Breast epithelium (tissue), 4 donors: ENCODE data around the gene ADCY5. TPM values are rescaled to one million over a fixed set of nuclear protein-coding genes. Genes with fewer than 3 reads are reported as not detected.

Source experiments
- DNase-seq, 2 donors: peaks; one replicate each; pipeline ENCODE4 v3.0.0-alpha.2; 2019; ENCODE audit warnings: low spot score in 2 of 2
- H3K27ac ChIP-seq, 2 donors: fragments of 200-600 bp; sonication (generic) in 1 of 2; one replicate each; pipeline ENCODE4 v1.5.1; 2016 to 2019; ENCODE audit warnings: mild to moderate bottlenecking in 1 of 2
- H3K27me3 ChIP-seq, 2 donors: fragments of 200-600 bp; sonication (generic) in 1 of 2; one replicate each; pipeline versions ENCODE4 v1.5.1 to v1.6.0; 2017 to 2019; ENCODE audit warnings: control low read depth in 1 of 2, mild to moderate bottlenecking in 1 of 2
- H3K36me3 ChIP-seq: fragments of 200-600 bp; one replicate; pipeline ENCODE4 v1.5.1; 2019
- H3K4me1 ChIP-seq, 2 donors: fragments of 200-600 bp; sonication (generic); one replicate each; pipeline ENCODE4 v1.5.1; 2016 to 2019; ENCODE audit warnings: control low read depth in 1 of 2
- H3K4me3 ChIP-seq, 3 donors: fragments of 200-600 bp; sonication (generic); 1 replicate in 2 of 3; 2 replicates in 1 of 3; pipeline ENCODE4 v1.5.1; 2016 to 2019; ENCODE audit warnings: mild to moderate bottlenecking in 3 of 3, moderate library complexity in 2 of 3
- H3K9me3 ChIP-seq, 2 donors: fragments of 200-600 bp; sonication (generic) in 1 of 2; one replicate each; pipeline ENCODE4 v1.5.1; 2016 to 2019; ENCODE audit warnings: control low read depth in 1 of 2
- CTCF ChIP-seq, 3 donors: fragments of 450-650 bp; IDR thresholded peaks; one replicate each; pipeline ENCODE4 v1.5.1; 2016 to 2017; ENCODE audit warnings: antibody characterized with exemption in 3 of 3, mild to moderate bottlenecking in 3 of 3, moderate library complexity in 3 of 3
- POLR2A ChIP-seq: fragments of 450-650 bp; IDR thresholded peaks from one replicate; pipeline ENCODE4 v1.6.1; 2016; ENCODE audit warnings: antibody characterized with exemption, mild to moderate bottlenecking, moderate library complexity
- POLR2AphosphoS5 ChIP-seq, 3 donors: sonication (generic); formaldehyde crosslinking; IDR thresholded peaks; one replicate each; pipeline ENCODE4 v1.6.1; 2017; ENCODE audit warnings: antibody characterized with exemption in 3 of 3
- intact Hi-C: fragments of 100-400 bp; cut with DNase I; formaldehyde crosslinking; loops from one replicate; pipeline ENCODE4 v1.15.1; 2023; ENCODE audit warnings: low total_unique reads
- total RNA-seq, 3 donors: library from RNA; depleted of rRNA; stranded (reverse); fragments of >200 nt; gene quantifications; one replicate each; pipeline ENCODE4 v1.1.0, GENCODE V29; 2016

The ADCY5 gene
- total RNA-seq, 3 donors from 2014 or later: 10.1 to 32.5 (median 11.5) TPM

GRCh38 chr3:123404391-123404790, 44.5 kb downstream of the ADCY5 start:
- peak overlapping the region in 1 of 2 donors; percentile 15 for H3K27ac ChIP-seq
- no peaks in the 10 kb centered on the region for H3K36me3 ChIP-seq
- TF ChIP-seq POLR2AphosphoS5 (IDR thresholded peaks at IDR 0.05): no peak
- no peak for TF ChIP-seq CTCF (IDR thresholded peaks at IDR 0.05)
- no peak for TF ChIP-seq POLR2A
- H3K4me1 ChIP-seq: no peaks in the 10 kb centered on the region
- H3K9me3 ChIP-seq: no peaks in the 10 kb centered on the region
- intact Hi-C loops: no loop called here
- no peaks in the 10 kb centered on the region for H3K27me3 ChIP-seq
- no peak overlapping the region for H3K4me3 ChIP-seq
- DNase-seq: no peak

- Histone ChIP-seq H3K27ac (no peak overlapping the region), H3K4me3 (no peak overlapping the region), H3K27me3 (no peaks in the 10 kb centered on the region), H3K36me3 (no peaks in the 10 kb centered on the region), H3K4me1 (no peaks in the 10 kb centered on the region), H3K9me3 (no peaks in the 10 kb centered on the region)
- no peak for DNase-seq
- intact Hi-C loops: no loop called here
- TF ChIP-seq POLR2A: no peak
- no peak for TF ChIP-seq POLR2AphosphoS5 (IDR thresholded peaks at IDR 0.05)
- TF ChIP-seq CTCF (IDR thresholded peaks at IDR 0.05): no peak
Observed at GRCh38 chr3:123401836-123402530, 46.9 kb downstream of the ADCY5 start.

- intact Hi-C loops: no loop called here
- no peaks in the 10 kb centered on the region for H3K4me1 ChIP-seq
- H3K27ac ChIP-seq: no peak overlapping the region
- no peaks in the 10 kb centered on the region for H3K27me3 ChIP-seq
- no peak overlapping the region for H3K4me3 ChIP-seq
- no peak for DNase-seq
- H3K36me3 ChIP-seq: no peaks in the 10 kb centered on the region
- TF ChIP-seq POLR2AphosphoS5 (IDR thresholded peaks at IDR 0.05) (no peak), CTCF (IDR thresholded peaks at IDR 0.05) (no peak), POLR2A (no peak)
- H3K9me3 ChIP-seq: no peaks in the 10 kb centered on the region
Observed at GRCh38 chr3:123400169-123400568, 48.7 kb downstream of the ADCY5 start.

- no peaks in the 10 kb centered on the region for H3K4me1 ChIP-seq
- no peaks in the 10 kb centered on the region for H3K36me3 ChIP-seq
- no peak for DNase-seq
- H3K9me3 ChIP-seq: no peaks in the 10 kb centered on the region
- H3K4me3 ChIP-seq: no peak overlapping the region
- intact Hi-C loops: no loop called here
- H3K27me3 ChIP-seq: no peaks in the 10 kb centered on the region
- no peak for TF ChIP-seq POLR2AphosphoS5 (IDR thresholded peaks at IDR 0.05)
- TF ChIP-seq POLR2A: no peak
- H3K27ac ChIP-seq: no peak overlapping the region
Observed at GRCh38 chr3:123399653-123400052, 49.2 kb downstream of the ADCY5 start.

- intact Hi-C loops: no loop called here
- H3K27ac ChIP-seq: no peak overlapping the region
- H3K36me3 ChIP-seq: no peaks in the 10 kb centered on the region
- H3K27me3 ChIP-seq: no peaks in the 10 kb centered on the region
- no peak for DNase-seq
- H3K4me3 ChIP-seq: no peak overlapping the region
- H3K4me1 ChIP-seq: no peaks in the 10 kb centered on the region
- no peak for TF ChIP-seq CTCF (IDR thresholded peaks at IDR 0.05)
- no peak for TF ChIP-seq POLR2AphosphoS5 (IDR thresholded peaks at IDR 0.05)
- H3K9me3 ChIP-seq: no peaks in the 10 kb centered on the region
Observed at GRCh38 chr3:123397921-123398785, 50.7 kb downstream of the ADCY5 start.
